Measurements from ENCODE around the gene NMNAT2.
"Not testable (repeated sequence)": the region's sequence is repeated elsewhere in the genome, so short reads cannot be mapped to it uniquely, and the experiment has no call there.

The NMNAT2 gene

GRCh38 chr1:183263886-183264602, 154.1 kb downstream of the NMNAT2 start:
- DNase-seq (ENCODE audit: low read depth in 2 of 2): no peak

- no peak for DNase-seq (ENCODE audit: low read depth in 2 of 2)
Observed at GRCh38 chr1:183262628-183263200, 155.5 kb downstream of the NMNAT2 start.

- no peak for DNase-seq (ENCODE audit: low read depth in 2 of 2)
Observed at GRCh38 chr1:183259924-183260323, 158.3 kb downstream of the NMNAT2 start.

GRCh38 chr1:183255073-183255472, 163.1 kb downstream of the NMNAT2 start:
- DNase-seq (ENCODE audit: low read depth in 2 of 2): no peak

- no peak for DNase-seq (ENCODE audit: low read depth in 2 of 2)
Observed at GRCh38 chr1:183251959-183252450, 166.2 kb downstream of the NMNAT2 start.

- DNase-seq (ENCODE audit: low read depth in 2 of 2): no peak
Observed at GRCh38 chr1:183251101-183251958, 166.8 kb downstream of the NMNAT2 start.

- no peak for DNase-seq (ENCODE audit: low read depth in 2 of 2)
Observed at GRCh38 chr1:183249941-183250452, 168.2 kb downstream of the NMNAT2 start.

GRCh38 chr1:183248989-183249691, 169.0 kb downstream of the NMNAT2 start:
- DNase-seq (ENCODE audit: low read depth in 2 of 2): no peak

- DNase-seq (ENCODE audit: low read depth in 2 of 2): no peak
Observed at GRCh38 chr1:183247931-183248330, 170.2 kb downstream of the NMNAT2 start.

GRCh38 chr1:183247484-183247883, 170.7 kb downstream of the NMNAT2 start:
- no peak for DNase-seq (ENCODE audit: low read depth in 2 of 2)

GRCh38 chr1:183247066-183247465, 171.1 kb downstream of the NMNAT2 start:
- no peak for DNase-seq (ENCODE audit: low read depth in 2 of 2)

- DNase-seq (ENCODE audit: low read depth in 2 of 2): no peak
Observed at GRCh38 chr1:183246436-183246835, 171.7 kb downstream of the NMNAT2 start.

- no peak for DNase-seq (ENCODE audit: low read depth in 2 of 2)
Observed at GRCh38 chr1:183245357-183245756, 172.8 kb downstream of the NMNAT2 start.

- DNase-seq (ENCODE audit: low read depth in 2 of 2): no peak
Observed at GRCh38 chr1:183244466-183244865, 173.7 kb downstream of the NMNAT2 start.

- DNase-seq (ENCODE audit: low read depth in 2 of 2): no peak
Observed at GRCh38 chr1:183243161-183244050, 174.8 kb downstream of the NMNAT2 start.

GRCh38 chr1:183242556-183242955, 175.6 kb downstream of the NMNAT2 start:
- DNase-seq (ENCODE audit: low read depth in 2 of 2): no peak

- no peak for DNase-seq (ENCODE audit: low read depth in 2 of 2)
Observed at GRCh38 chr1:183241471-183241870, 176.7 kb downstream of the NMNAT2 start.

GRCh38 chr1:183240853-183241252, 177.3 kb downstream of the NMNAT2 start:
- not testable (repeated sequence) for DNase-seq (ENCODE audit: low read depth in 2 of 2)

- no peak for DNase-seq (ENCODE audit: low read depth in 2 of 2)
Observed at GRCh38 chr1:183240526-183240825, 177.7 kb downstream of the NMNAT2 start.

- DNase-seq (ENCODE audit: low read depth in 2 of 2): no peak
Observed at GRCh38 chr1:183239793-183240525, 178.2 kb downstream of the NMNAT2 start.

Data from stimulated activated CD4-positive, alpha-beta T cell treated with anti-CD3 and anti-CD28 coated beads, Interleukin-12 subunit alpha, Interleukin-12 subunit beta, amount 100 ng/mL, for 24 hours (primary cell).